Stimulated activated CD4-positive, alpha-beta T cell treated with anti-CD3 and anti-CD28 coated beads, Interleukin-2, amount 100 ng/mL, for 4 hours (primary cell): ENCODE measurements around the gene PTDSS2.
A peak's percentile ranks its signal among the peaks of the same experiment; 100 is the strongest.

ENCODE experiments used
- DNase-seq: peaks from one replicate; pipeline ENCODE4 v3.0.0-alpha.2; 2020; ENCODE audit warnings: low read depth

PTDSS2 gene

GRCh38 chr11:530960-531831 lies 81.1 kb downstream of the PTDSS2 start:
- DNase-seq: no peak

GRCh38 chr11:531919-532526 lies 81.9 kb downstream of the PTDSS2 start:
- no peak for DNase-seq

GRCh38 chr11:532527-532985 lies 82.5 kb downstream of the PTDSS2 start:
- DNase-seq: no peak

- DNase-seq: no peak
Observed at GRCh38 chr11:532986-533585, 83.0 kb downstream of the PTDSS2 start.

- DNase-seq: no peak
Observed at GRCh38 chr11:533586-534395, 83.7 kb downstream of the PTDSS2 start.

GRCh38 chr11:534396-535209 lies 84.5 kb downstream of the PTDSS2 start:
- DNase-seq: no peak

GRCh38 chr11:535210-535518 lies 85.1 kb downstream of the PTDSS2 start:
- no peak for DNase-seq

- DNase-seq: peak; percentile 94
Observed at GRCh38 chr11:535519-536454, 85.7 kb downstream of the PTDSS2 start, which contains the start of gene HRAS. HRAS (minus strand) TSS chr11:535576.

GRCh38 chr11:536841-537621 lies 87.0 kb downstream of the PTDSS2 start, which contains the start of gene LRRC56:
LRRC56 (plus strand) TSS chr11:537527; CDS start chr11:540685, 3,158 bp downstream.
- DNase-seq: peak; percentile 91

GRCh38 chr11:537622-538430 lies 87.7 kb downstream of the PTDSS2 start:
- DNase-seq: no peak

- no peak for DNase-seq
Observed at GRCh38 chr11:538431-539051, 88.5 kb downstream of the PTDSS2 start.

- no peak for DNase-seq
Observed at GRCh38 chr11:539971-540481, 89.9 kb downstream of the PTDSS2 start.
